T-helper 1 cell treated with Interleukin-12 subunit alpha and Interleukin-12 subunit beta and Interleukin-4 antibody, amounts not matched to agents 30 μg/mL and 1 μg/mL, for 36 hours (primary cell): ENCODE data around the gene HSD17B1.
A peak's percentile ranks its signal among the peaks of the same experiment; 100 is the strongest.

Experiments
- H3K27ac Mint-ChIP-seq: one replicate; pipeline ENCODE4 v1.8.0; 2021; ENCODE audit warnings: mild to moderate bottlenecking, mixed read lengths
- H3K27me3 Mint-ChIP-seq: one replicate; pipeline ENCODE4 v1.8.0; 2021; ENCODE audit warnings: low read depth, mixed read lengths
- H3K36me3 Mint-ChIP-seq: one replicate; pipeline ENCODE4 v1.8.0; 2021; ENCODE audit warnings: low read depth, mixed read lengths
- H3K4me1 Mint-ChIP-seq: one replicate; pipeline ENCODE4 v1.8.0; 2021; ENCODE audit warnings: low read depth, mixed read lengths
- H3K4me3 Mint-ChIP-seq: one replicate; pipeline ENCODE4 v1.8.0; 2021; ENCODE audit warnings: mild to moderate bottlenecking, moderate library complexity, mixed read lengths
- H3K9me3 Mint-ChIP-seq: one replicate; pipeline ENCODE4 v1.8.0; 2021; ENCODE audit warnings: mixed read lengths

The HSD17B1 gene

GRCh38 chr17:42563543-42563942, 10.8 kb downstream of the HSD17B1 start:
- no peaks in the 10 kb centered on the region for H3K27me3 Mint-ChIP-seq
- H3K27ac Mint-ChIP-seq, result peak overlapping the region; percentile 59
- peak overlapping the region; percentile 93 for H3K4me3 Mint-ChIP-seq
- H3K36me3 Mint-ChIP-seq, result peaks cover 18% of the 10 kb centered on the region
- H3K9me3 Mint-ChIP-seq, result no peaks in the 10 kb centered on the region
- H3K4me1 Mint-ChIP-seq, result peaks cover 32% of the 10 kb centered on the region

GRCh38 chr17:42563950-42564349, 11.2 kb downstream of the HSD17B1 start:
- H3K36me3 Mint-ChIP-seq, result peaks cover 22% of the 10 kb centered on the region
- H3K4me1 Mint-ChIP-seq, result peaks cover 35% of the 10 kb centered on the region
- no peaks in the 10 kb centered on the region for H3K27me3 Mint-ChIP-seq
- no peaks in the 10 kb centered on the region for H3K9me3 Mint-ChIP-seq
- peak overlapping the region; percentile 93 for H3K4me3 Mint-ChIP-seq
- H3K27ac Mint-ChIP-seq, result peak overlapping the region; percentile 59

- Mint-ChIP-seq H3K27me3 (no peaks in the 10 kb centered on the region), H3K4me1 (peaks cover 36% of the 10 kb centered on the region), H3K27ac (no peak overlapping the region), H3K9me3 (no peaks in the 10 kb centered on the region), H3K4me3 (no peak overlapping the region), H3K36me3 (peaks cover 32% of the 10 kb centered on the region)
Measured at GRCh38 chr17:42564815-42565522, 12.2 kb downstream of the HSD17B1 start.

DNA sequence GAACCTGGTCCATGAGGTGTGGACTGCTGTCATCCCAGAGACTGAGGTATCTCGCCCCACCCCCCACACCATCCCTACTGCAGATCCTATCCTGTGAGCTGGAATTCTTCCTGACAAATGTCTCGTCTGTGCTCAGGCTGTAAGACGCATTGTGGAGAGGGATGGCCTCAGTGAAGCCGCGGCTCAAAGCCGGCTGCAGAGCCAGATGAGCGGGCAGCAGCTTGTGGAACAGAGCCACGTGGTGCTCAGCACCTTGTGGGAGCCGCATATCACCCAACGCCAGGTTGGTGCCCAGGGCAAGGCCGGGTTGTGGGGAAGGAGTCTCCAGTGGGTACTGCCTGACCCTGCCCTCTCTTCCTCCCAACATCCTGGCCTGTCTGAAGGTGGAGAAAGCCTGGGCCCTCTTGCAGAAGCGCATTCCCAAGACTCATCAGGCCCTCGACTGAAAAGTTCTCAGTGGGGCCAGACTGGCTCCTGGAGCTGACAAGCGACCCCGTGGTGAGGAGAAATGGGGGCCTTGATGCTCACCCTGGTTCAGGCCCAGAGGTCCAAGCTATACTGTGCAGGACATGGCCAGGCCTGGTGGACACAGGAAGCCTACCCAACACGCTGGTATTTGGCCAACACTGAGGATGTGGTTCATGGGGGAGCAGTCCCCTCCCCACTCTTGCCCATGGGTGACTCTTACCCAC, 12.9 kb downstream of the HSD17B1 start:
- no peak overlapping the region for H3K27ac Mint-ChIP-seq
- H3K4me3 Mint-ChIP-seq, result no peak overlapping the region
- H3K9me3 Mint-ChIP-seq, result no peaks in the 10 kb centered on the region
- peaks cover 35% of the 10 kb centered on the region for H3K36me3 Mint-ChIP-seq
- H3K27me3 Mint-ChIP-seq, result no peaks in the 10 kb centered on the region
- H3K4me1 Mint-ChIP-seq, result peaks cover 36% of the 10 kb centered on the region

- H3K4me3 Mint-ChIP-seq, result peak overlapping the region; percentile 96
- peaks cover 35% of the 10 kb centered on the region for H3K4me1 Mint-ChIP-seq
- no peaks in the 10 kb centered on the region for H3K27me3 Mint-ChIP-seq
- peaks cover 39% of the 10 kb centered on the region for H3K36me3 Mint-ChIP-seq
- H3K27ac Mint-ChIP-seq, result peak overlapping the region; percentile 94
- no peaks in the 10 kb centered on the region for H3K9me3 Mint-ChIP-seq
Measured at GRCh38 chr17:42566215-42566882, 13.6 kb downstream of the HSD17B1 start.

DNA sequence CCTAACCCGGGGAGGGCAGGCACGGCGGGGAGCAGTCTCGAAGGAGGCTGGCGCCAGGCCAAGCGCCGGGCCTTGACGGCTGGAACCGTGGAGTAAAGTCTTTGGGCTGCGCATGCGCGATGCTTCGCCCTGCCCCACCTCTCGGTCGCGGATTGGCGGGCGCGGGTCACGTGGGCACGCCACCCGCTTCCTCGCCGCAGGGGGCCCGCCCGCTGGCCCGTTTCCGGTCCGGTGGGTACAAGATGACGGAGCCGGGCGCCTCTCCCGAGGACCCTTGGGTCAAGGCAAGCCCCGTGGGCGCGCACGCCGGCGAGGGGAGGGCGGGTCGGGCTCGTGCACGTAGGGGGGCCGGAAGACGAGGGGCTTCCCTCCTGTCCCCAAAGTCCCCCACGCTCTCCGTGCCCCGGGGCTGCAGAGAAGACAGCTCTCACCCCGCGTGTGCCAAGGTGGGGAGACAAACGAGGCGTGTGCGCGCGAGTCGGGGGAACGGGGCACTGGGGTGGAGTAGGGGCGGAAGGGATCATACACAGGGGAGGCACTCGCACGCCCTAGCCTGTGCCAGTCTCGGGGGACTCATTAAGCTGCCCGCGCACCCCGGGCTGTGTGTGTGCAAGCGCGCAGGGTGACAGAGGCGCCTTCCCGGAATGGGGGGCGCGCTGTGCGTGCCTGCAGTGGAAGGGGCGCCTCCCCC, 14.3 kb downstream of the HSD17B1 start, which contains the start of gene MLX:
MLX (plus strand) TSS at position 218 of the 691 bp plus-strand sequence; CDS start at position 243, 25 bp downstream.
- peak within 1 kb of the TSS; percentile 96 for H3K4me3 Mint-ChIP-seq
- peak within 1 kb of the TSS; percentile 94 for H3K27ac Mint-ChIP-seq
- H3K36me3 Mint-ChIP-seq, result peaks cover 37% of the 10 kb centered on the region
- peaks cover 29% of the 10 kb centered on the region for H3K4me1 Mint-ChIP-seq
- H3K9me3 Mint-ChIP-seq, result no peaks in the 10 kb centered on the region
- H3K27me3 Mint-ChIP-seq, result no peaks in the 10 kb centered on the region

- Mint-ChIP-seq H3K36me3 (peaks cover 43% of the 10 kb centered on the region), H3K9me3 (no peaks in the 10 kb centered on the region), H3K4me3 (no peak overlapping the region), H3K27ac (peak overlapping the region; percentile 45), H3K4me1 (peaks cover 29% of the 10 kb centered on the region), H3K27me3 (no peaks in the 10 kb centered on the region)
Measured at GRCh38 chr17:42568341-42569111, 15.8 kb downstream of the HSD17B1 start.

DNA sequence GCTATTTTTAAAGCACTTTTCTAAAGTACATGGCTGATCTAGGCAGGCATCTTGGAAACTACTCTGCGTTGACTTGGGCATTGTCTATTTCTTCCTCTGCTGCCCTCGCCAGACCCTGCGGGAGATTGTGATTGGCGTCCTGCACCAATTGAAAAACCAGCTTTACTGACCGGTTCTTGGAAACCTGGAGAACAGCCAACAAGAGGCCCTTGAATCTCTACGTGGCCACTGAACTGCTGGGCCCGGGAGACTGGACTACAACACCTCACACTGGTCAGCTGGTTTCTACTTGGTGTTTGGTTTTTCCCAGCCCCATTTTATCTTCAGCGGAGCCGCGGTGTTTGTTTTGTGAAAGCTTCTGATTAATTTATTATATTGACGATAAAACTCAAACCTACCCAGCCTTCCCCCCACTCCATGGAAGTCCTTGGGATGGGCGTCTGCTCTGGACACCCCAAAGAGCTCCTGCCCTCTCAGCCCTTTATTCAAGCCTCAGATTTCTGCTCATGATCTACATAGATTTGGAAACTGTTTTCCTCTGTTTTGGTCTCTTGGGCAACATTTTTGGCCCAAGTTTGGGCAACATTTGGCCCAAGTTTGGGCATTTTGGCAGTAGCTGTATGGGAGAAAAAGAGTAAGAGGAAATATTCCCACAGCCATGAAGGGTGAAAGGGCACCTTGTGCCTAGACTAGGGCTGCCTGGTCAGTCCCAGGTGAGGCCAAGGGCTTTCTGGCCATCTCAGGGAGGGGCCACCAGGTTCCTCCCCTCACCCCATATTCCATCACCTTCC, 18.9 kb downstream of the HSD17B1 start:
- H3K4me3 Mint-ChIP-seq, result no peak overlapping the region
- peaks cover 57% of the 10 kb centered on the region for H3K36me3 Mint-ChIP-seq
- peaks cover 28% of the 10 kb centered on the region for H3K4me1 Mint-ChIP-seq
- no peak overlapping the region for H3K27ac Mint-ChIP-seq
- no peaks in the 10 kb centered on the region for H3K27me3 Mint-ChIP-seq
- H3K9me3 Mint-ChIP-seq, result no peaks in the 10 kb centered on the region

DNA sequence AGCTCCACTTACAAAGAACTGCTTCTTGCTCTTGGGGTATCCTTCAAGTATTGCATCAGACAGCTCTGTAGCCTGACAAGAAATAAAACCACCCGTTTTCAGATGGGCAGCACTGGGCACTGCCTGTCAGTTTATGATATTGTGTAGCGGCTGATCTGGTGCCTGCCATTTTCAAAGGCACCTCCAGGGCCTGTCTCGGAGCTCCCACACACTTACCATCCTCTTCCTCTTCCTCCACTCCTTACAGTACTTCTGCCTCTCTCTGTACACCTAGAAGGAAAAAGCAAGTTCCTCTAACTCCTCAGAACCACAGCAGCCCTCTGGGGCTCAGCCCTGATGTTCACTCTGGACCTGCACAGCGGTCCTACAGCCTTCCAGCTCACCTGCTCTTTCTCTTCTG, 20.4 kb downstream of the HSD17B1 start:
- Mint-ChIP-seq H3K4me3 (no peak overlapping the region), H3K36me3 (peaks cover 59% of the 10 kb centered on the region), H3K4me1 (peaks cover 35% of the 10 kb centered on the region), H3K27me3 (no peaks in the 10 kb centered on the region), H3K9me3 (no peaks in the 10 kb centered on the region), H3K27ac (no peak overlapping the region)

DNA sequence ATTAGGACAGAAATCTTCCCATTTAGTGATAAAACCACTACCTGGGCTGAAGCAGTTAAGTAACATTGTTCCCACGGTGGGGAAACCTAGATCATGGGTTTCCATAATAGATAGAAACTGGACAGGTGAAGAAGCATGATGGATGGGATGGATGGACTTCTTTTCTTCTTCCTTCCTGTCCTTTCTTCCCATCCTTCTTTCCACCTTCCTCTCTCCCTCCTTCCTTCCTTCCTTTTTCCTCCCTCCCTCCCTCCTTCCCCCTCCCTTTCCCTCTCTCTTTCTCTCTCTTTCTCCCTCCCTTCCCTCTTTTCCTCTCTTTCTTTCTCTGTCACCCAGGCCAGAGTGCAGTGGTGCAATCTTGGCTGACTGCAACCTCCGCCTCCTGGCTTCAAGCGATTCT, 21.7 kb downstream of the HSD17B1 start:
- H3K36me3 Mint-ChIP-seq, result peaks cover 49% of the 10 kb centered on the region
- H3K27ac Mint-ChIP-seq, result peak overlapping the region; percentile 10
- no peaks in the 10 kb centered on the region for H3K9me3 Mint-ChIP-seq
- no peak overlapping the region for H3K4me3 Mint-ChIP-seq
- H3K27me3 Mint-ChIP-seq, result no peaks in the 10 kb centered on the region
- peaks cover 37% of the 10 kb centered on the region for H3K4me1 Mint-ChIP-seq

DNA sequence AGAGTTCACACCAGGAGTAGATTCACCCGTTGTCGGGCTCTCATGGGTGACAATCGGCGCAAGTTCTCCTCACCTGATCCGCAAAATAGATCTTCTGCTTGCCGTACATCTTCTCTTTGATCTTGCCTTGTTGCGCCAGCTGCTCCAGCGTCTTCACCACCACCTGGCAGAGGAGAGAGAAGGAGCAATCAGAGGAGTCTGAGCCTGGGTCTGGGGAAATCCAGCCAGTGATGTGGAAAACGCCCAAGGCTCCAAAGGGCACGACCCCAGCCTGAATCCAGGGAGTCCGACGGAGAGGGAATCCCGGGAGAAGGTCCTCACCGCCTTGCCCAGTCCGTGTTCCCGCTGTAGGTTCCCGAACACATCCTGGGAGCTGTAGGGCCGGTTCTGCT, 24.4 kb downstream of the HSD17B1 start:
- peaks cover 36% of the 10 kb centered on the region for H3K36me3 Mint-ChIP-seq

DNA sequence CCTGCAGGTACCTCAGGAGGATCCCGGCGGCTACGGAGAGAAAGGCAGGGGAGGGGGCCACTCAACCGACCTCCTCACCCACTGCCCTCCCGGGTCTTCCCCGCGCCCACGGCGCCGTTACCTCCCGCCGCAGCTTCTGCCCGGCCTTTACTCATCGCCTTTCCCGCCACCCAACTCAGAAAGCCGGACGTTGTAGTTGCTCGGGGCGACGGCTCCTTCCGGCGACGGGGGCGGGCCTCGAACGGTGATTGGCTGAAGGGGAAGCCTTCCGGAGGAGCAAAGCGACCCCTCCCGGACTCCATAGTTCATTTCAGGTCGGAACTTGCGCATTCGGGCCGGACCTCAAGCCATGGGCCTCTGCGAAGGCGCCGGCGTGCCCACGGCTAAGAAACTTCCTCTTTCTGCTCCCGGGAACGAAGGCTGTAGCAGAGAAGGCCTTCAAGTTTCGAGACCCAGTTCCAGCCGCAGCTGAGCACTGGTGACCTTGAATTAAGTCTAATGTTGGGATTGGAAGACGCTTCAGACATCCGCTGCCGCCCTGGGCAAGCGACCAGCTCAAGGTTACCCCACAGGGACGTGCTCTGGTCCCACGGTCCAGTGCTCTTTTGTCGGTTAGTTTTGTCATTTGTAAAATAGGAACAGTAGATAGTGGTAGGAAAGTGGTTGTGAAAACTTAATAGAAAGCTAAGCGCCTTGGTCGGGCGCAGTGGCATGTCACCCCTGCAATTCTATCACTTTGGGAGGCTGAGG, 25.0 kb downstream of the HSD17B1 start, which contains the start of gene PSMC3IP:
PSMC3IP (minus strand) TSS at position 198 of the 750 bp plus-strand sequence; CDS start at position 155, 43 bp downstream.
- H3K27me3 Mint-ChIP-seq, result no peaks in the 10 kb centered on the region
- H3K36me3 Mint-ChIP-seq, result peaks cover 36% of the 10 kb centered on the region
- peak within 1 kb of the TSS; percentile 96 for H3K27ac Mint-ChIP-seq
- no peaks in the 10 kb centered on the region for H3K9me3 Mint-ChIP-seq
- peaks cover 37% of the 10 kb centered on the region for H3K4me1 Mint-ChIP-seq
- peak within 1 kb of the TSS; percentile 99 for H3K4me3 Mint-ChIP-seq

More for the DNA sequence above, 24.4 kb downstream of the HSD17B1 start:
- no peaks in the 10 kb centered on the region for H3K9me3 Mint-ChIP-seq
- peak overlapping the region; percentile 78 for H3K27ac Mint-ChIP-seq
- no peaks in the 10 kb centered on the region for H3K27me3 Mint-ChIP-seq
- peaks cover 38% of the 10 kb centered on the region for H3K4me1 Mint-ChIP-seq
- peak overlapping the region; percentile 99 for H3K4me3 Mint-ChIP-seq
